Amygdala (tissue), 56 donors: ENCODE results near the gene SLC22A9.
"Not testable (repeated sequence)": the region's sequence is repeated elsewhere in the genome, so short reads cannot be mapped to it uniquely, and the experiment has no call there.

Experiments used
- DNase-seq, 56 donors: peaks; one replicate each; lab custom pipeline; 2025; lab: John Stamatoyannopoulos, UW

Gene SLC22A9

DNA sequence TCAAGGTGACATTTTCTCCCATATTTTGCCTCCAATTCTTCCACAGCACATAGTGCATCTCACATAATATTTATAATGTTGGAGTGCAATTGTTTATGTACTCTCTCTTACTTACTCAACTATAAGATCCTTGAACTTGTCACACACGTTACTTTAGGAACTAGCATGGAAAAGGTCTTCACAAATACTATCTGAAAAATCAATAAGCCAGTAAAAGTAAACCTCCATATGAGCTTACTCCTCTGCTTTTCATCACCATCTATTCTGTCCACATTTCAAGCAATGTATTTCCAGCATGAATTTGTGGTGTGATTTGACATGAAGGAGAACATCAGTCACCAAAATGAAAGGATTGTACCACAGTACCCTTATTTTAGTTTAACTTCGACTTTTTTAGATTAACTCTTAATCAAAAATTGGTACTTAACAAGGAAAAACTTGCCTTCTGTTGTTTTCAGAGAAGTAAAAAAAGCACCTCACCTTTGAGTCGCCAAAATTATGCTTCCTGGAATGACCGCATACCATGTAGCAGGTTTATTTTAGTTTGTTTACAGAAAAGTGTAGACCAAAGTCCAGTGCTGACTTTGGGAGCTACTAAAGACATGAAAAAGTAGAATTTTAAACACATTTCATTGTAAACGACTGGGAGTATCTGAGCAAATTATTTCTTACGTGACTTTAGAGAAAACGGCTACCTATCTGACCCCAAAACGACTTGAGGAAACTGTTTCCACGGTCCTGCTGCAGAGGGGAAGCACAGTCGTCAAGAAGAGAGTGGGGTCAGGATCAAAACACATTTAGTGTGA is at the start of gene SLC22A9:
SLC22A9 (plus strand) TSS at position 621 of the 806 bp plus-strand sequence. CDS start 272 bp downstream, outside the sequence.
- DNase-seq = no peak

DNA sequence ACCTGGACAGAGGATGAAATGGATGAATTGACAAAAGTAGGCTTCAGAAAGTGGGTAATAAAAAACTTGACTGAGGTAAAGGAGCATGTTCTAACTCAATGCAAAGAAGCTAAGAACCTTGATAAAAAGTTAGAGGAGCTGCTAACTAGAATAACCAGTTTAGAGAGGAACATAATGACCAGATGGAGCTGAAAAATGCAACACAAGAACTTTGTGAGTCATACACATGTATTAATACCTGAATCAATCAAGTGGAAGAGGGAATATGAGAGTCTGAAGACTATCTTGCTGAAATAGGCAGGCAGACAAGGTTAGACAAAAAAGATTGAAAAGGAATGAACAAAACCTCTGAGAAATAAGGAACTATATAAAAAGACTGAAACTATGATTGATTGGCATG is 47.9 kb upstream of the SLC22A9 start:
- DNase-seq = no peak

DNA sequence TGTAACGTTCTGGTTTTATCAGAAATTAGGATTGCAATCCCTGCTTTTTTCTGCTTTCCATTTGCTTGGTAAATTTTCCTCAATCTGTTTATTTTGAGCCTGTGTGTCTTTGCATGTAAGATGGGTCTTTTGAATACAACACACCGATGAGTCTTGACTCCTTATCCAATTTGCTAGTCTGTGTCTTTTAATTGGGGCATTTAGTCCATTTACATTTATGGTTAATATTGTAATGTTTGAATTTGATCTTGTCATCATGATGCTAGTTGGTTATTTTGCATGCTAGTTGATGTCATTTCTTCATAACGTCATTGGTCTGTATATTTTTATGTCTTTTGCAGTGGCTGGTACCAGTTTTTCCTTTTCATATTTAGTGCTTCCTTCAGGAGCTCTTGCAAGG is 34.5 kb upstream of the SLC22A9 start:
- DNase-seq = not testable (repeated sequence)

DNA sequence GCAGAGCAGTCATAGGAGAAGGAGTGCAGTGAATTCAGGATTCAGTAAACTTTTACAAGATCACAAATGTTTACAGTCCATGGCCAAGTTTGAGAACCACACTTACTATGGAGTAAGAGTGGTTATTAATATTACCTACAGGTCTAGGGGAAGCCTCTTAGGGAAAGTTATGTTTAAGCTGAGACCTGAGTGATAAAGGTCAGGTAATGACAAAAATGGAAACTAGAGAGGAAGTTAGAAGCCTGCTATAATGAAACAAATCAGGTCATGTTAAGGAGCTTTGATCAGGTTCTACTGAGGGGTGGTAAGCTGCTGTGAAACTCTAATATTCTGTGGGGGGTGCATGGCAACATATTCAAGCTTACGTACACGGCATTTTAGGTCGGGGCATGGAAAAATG is 32.5 kb upstream of the SLC22A9 start:
- no peak for DNase-seq

DNA sequence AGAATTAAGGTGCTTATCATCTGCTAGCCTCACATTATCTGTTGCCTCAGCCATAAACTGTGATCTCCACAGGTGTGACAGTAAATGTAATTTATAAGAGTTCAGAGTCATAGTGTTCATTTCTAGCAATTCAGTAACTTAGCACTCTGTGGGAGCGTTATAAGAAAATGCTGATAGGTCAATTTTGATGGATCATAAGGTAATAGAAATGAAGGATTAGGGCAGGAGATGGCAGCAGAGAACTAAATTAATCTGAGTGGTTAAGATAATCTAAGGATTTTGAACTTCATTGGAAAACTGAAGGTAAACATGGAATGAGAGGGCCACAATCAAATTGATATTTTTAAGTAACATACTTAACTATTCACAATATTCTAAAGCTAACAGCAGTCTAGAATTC is 26.5 kb upstream of the SLC22A9 start:
- DNase-seq = no peak

DNA sequence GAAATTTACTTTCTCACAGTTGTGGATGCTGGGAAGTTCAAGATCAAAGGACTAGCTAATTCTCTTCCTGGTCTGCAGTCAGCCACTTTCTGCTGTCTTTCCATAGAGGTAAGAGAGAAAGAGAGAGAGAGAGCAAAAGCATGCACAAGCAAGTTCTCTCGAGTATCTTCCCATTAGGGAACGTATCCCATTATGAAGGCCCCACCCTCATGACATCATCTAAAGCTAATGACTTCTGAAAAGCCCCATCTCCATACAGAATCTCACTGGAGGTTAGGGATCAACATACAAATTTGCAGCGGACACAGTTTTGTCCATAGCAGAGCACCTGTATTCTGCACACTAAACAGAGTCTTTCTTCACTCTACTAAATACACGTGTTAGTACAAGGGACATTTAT is 17.4 kb upstream of the SLC22A9 start:
- DNase-seq = no peak

DNA sequence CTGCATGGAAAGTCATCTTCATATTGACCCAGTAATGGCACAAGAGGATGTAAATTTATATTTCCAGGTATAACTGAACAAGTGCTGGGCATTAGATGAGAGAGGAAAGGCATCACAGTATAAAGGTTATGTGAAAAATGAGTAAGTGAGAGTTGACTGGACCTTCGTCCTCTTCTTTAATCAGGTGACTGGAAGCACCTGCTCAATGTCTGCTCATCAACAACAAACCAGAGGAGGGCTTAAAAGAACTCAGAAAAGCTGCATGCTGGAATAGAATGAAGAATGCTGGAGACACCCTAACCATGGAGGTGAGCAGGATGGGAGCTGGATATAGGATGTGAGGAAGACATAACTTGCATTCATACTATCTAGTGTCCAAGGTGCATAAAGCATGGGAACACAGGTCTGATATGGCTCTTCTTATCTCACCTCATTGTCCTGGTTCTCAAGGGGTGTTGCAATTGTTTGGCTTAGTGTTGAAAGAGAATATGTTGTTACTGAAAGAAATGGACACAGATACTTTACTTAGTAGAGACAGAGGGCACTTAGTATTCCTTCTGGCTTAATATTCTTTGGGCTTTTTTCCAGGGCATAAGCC is 7.3 kb upstream of the SLC22A9 start:
- DNase-seq = no peak

DNA sequence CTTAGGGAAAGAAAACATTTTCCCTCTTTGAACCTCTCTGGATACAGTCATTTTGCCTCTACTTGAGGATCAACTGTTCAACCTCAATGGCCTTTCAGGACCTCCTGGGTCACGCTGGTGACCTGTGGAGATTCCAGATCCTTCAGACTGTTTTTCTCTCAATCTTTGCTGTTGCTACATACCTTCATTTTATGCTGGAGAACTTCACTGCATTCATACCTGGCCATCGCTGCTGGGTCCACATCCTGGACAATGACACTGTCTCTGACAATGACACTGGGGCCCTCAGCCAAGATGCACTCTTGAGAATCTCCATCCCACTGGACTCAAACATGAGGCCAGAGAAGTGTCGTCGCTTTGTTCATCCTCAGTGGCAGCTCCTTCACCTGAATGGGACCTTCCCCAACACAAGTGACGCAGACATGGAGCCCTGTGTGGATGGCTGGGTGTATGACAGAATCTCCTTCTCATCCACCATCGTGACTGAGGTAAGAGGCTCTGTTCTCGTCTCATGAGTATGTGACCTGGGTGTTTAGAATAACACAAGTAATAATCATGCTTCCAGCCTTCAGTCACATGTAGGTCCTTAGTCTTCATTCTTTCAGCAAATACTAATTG is 495 bp downstream of the SLC22A9 start:
- DNase-seq = no peak

DNA sequence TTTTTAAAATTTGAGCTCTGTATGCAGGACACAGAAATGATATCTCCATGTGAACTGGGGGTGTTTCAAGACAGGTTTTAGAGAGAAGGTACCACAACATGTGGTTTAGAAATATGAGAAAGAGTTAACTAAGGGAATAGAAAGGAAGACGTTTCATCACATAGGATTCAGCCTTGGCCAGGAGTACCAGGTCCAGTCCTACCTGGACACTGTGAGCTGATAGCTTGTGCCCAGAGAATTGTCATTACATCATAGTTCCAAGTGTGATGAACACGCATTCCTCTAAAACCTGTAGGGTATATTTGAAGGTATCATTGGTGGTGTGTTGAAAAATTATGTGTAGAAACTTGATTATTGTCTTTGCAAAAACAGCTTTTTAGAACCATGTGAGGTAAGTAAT is 1.8 kb downstream of the SLC22A9 start:
- DNase-seq = no peak

DNA sequence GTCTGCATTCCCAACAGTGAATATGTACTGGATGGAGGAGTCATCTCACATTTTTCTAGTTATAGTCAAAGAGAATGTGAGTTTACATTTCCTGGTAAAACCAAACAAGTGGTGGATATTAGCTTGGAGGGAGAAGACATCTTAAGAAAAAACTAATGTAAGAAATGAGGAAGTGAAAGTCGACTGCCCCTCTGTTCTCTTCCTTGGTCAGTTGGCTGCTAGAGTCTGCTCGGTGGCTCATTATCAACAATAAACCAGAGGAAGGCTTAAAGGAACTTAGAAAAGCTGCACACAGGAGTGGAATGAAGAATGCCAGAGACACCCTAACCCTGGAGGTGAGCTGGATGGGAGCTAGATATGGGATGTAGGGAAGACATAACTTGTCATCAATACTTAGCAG is 5.8 kb downstream of the SLC22A9 start:
- DNase-seq = no peak

DNA sequence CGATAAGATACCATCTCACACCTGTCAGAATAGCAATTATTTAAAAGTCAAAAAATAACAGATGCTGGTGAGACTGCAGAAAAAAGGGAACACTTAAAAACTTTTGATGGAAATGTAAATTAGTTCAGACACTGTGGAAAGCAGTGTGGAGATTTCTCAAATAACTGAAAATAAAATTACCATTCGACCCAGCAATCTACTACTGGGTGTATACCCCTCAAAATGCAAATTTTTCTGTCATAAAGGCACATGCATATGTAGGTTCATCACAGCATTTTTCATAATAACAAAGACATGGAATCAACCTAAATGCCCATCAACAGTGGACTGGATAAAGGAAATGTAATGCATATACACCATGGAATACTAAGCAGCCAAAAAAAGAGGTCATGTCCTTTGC is 10.5 kb downstream of the SLC22A9 start:
- no peak for DNase-seq

DNA sequence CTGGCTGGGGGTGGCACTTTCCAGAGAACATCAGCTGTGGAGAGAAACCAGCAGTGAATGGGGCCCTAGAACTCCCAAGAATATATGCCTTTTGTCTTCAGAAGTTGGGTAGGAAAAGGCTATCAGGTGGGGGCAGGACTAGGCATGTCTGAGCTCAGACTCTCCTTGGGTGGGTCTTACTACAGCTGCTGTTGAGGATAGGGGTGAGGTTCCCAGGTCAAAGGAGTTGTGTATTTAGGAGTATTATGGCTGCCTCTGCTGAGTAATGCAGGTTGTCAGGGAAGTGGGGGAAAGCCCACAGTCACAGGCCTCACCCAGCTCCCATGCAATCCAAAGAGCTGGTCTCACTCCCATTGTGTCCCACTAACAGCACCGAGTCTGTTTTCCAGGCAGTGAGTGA is 26.1 kb downstream of the SLC22A9 start:
- DNase-seq = no peak

DNA sequence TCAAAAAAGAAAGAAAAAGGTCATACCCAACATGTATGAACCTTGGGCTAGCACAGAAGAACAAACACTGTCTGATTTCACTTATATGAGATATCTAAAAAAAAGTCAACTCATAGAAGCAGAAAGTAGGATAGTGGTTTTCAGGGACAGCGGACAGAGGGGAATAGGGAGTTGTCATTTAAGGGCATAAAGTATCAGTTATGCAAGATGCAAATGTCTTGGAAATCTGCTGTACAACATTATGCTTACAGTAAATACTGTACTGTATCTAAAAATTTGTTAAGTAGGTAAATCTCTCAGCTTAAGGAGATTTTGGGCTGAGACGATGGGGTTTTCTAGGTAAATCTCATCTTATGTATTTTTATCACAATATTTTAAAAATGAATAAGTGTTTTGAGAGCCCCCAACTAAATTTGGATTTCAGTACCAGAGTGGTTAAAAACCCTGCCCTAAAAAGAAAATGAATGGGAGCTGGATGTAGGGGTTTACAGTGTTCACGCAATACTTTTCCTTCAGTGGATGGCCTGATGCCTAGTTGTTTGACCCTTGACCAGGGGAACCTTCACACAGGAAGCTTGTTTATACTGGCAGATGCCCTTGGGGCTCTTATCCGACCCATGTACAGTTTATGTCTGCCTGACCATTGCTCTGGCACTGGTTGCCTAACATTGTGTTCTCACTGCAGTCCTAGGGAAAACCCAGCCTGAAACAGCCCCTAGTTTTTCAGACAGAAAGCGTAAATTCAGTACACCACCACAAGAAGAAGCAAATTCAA is 34.8 kb downstream of the SLC22A9 start:
- no peak for DNase-seq

DNA sequence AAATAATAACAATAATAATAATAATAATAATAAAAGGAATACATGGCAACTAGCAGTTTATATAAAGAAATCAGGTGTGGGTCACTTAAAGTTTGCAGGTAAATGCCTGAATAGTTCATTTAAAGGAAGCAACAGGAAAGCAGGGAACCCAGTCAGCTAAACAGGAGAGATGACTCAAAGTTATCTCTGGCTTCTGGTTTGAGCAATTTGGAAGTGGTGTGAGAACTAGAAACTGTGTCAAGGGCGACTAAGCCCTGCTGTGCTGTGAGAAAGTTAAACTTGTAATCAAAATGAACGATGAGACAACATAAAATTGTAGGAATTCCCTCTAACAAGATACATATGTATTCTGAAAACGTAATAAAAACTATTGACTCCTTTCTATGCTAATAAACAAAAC is 35.5 kb downstream of the SLC22A9 start:
- no peak for DNase-seq

DNA sequence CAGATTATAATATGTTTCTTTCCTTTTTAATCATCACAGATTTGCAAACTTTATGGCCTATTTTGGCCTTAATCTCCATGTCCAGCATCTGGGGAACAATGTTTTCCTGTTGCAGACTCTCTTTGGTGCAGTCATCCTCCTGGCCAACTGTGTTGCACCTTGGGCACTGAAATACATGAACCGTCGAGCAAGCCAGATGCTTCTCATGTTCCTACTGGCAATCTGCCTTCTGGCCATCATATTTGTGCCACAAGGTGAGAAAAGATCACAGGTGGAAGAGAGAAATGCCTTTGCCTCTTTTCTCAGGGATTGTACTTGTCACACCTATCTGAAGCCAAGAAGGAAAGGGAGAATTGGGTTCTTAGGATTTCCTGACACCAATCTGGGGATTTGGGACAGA is 36.9 kb downstream of the SLC22A9 start:
- no peak for DNase-seq

DNA sequence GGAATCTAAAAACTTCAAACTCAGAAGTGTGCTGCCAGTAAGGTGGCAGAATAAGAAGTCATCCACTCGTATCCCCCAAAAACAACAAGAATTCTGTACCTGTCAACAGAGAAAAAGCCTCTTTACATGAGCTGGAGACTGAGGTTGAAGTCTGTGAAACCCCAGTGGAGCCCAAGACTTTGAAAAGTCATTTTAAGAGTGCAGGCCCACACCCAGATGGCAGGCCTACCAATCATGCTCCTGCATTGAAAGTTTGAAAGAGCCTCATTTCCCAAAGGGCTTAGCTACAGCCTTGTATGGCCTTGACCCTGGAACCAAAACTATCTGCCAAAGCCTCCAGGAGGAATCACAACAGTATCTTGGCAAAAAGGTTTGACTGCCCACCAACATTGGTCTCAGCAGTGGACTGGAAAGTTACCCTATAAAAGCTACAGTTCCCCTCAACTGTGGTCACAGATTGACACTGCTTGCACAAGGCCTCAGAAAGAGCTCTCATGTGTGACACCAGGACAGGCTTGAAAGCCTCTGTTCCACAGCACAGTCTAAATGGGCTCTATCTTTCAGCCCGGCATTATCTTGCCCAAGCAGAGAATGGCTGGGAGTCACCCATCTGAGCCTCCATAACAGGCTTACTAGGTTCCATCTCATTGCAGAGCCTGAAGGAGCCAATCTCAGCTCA is 47.7 kb downstream of the SLC22A9 start:
- no peak for DNase-seq

DNA sequence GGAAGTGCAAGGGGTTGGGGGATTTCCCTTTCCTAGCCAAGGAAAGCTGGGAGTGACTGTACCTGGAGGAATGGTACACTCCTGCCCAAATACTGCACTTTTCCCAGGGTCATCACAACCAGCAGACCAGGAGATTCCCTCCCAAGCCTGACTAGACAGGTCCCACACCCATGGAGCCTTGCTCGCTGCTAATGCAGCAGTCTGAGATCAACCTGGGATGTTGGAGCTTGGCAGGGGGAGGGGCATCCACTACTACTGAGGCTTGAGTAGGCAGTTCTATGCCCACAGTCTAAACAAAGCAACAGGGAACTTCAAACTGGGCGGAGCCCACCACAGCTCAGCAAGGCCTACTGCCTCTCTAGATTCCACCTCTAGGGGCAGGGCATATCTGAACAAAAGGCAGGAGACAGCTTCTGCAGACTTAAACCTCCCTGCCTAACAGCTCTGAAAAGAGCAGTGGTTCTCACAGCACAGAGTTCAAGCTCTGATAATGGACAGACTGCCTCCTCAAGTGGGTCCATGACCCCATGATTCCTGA is 58.5 kb downstream of the SLC22A9 start:
- no peak for DNase-seq

DNA sequence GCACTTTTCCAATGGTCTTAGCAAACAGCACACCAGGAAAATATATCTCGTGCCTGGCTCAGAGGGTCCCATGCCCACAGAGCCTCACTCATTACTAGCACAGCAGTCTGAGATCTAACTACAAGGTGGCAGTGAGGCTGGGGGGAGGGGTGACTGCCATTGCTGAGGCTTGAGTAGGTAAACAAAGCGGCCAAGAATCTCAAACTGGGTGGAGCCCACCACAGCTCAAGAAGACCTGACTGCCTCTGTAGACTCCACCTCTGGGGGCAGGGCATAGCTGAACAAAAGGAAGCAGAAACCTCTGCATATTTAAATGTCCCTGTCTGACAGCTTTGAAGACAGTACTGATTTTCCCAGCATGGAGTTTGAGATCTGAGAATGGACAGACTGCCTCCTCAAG is 61.1 kb downstream of the SLC22A9 start:
- DNase-seq = not testable (repeated sequence)

DNA sequence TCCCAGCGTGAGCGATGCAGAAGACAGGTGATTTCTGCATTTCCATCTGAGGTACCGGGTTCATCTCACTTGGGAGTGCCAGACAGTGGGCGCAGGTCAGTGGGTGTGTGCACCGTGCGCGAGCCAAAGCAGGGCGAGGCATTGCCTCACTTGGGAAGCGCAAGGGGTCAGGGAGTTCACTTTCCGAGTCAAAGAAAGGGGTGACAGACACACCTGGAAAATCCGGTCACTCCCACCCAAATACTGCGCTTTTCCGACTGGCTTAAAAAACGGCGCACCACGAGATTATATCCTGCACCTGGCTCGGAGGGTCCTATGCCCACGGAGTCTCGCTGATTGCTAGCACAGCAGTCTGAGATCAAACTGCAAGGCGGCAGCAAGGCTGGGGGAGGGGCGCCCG is 65.8 kb downstream of the SLC22A9 start:
- not testable (repeated sequence) for DNase-seq

DNA sequence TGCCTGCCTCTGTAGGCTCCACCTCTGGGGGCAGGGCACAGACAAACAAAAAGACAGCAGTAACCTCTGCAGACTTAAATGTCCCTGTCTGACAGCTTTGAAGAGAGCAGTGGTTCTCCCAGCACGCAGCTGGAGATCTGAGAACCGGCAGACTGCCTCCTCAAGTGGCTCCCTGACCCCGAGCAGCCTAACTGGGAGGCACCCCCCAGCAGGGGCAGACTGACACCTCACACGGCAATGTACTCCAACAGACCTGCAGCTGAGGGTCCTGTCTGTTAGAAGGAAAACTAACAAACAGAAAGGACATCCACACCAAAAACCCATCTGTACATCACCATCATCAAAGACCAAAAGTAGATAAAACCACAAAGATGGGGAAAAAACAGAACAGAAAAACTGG is 66.2 kb downstream of the SLC22A9 start:
- DNase-seq = not testable (repeated sequence)
